Thymus (tissue), 11 donors: ENCODE results near the gene CCDC6. TPM values are rescaled to one million over a fixed set of nuclear protein-coding genes. Genes with fewer than 3 reads are reported as not detected.
"Not testable (repeated sequence)": the region's sequence is repeated elsewhere in the genome, so short reads cannot be mapped to it uniquely, and the experiment has no call there.

Experiments used
- DNase-seq, 9 donors: peaks; one replicate each; pipeline ENCODE4 v3.0.0-alpha.2; 2013; ENCODE audit warnings: low spot score in 9 of 9, low read depth in 6 of 9, missing footprints in 1 of 9
- H3K27ac ChIP-seq, 2 donors: one replicate each; pipeline ENCODE4 v1.5.1; 2013; ENCODE audit warnings: control low read depth in 1 of 2, low read depth in 1 of 2, low read length in 1 of 2, mild to moderate bottlenecking in 1 of 2, moderate library complexity in 1 of 2
- H3K27me3 ChIP-seq, 2 donors: one replicate each; pipeline ENCODE4 v1.5.1; 2013; ENCODE audit warnings: low read length in 1 of 2; ENCODE audit not compliant: control insufficient read depth in 2 of 2, insufficient read depth in 1 of 2
- H3K36me3 ChIP-seq, 2 donors: one replicate each; pipeline ENCODE4 v1.5.1; 2013; ENCODE audit warnings: low read length in 1 of 2, mild to moderate bottlenecking in 1 of 2, moderate library complexity in 1 of 2; ENCODE audit not compliant: control insufficient read depth in 2 of 2, insufficient read depth in 2 of 2
- H3K4me1 ChIP-seq, 2 donors: one replicate each; pipeline ENCODE4 v1.5.1; 2013; ENCODE audit warnings: low read length in 2 of 2; ENCODE audit not compliant: control insufficient read depth in 2 of 2, insufficient read depth in 2 of 2
- H3K4me3 ChIP-seq, 2 donors: one replicate each; pipeline ENCODE4 v1.5.1; 2013; ENCODE audit warnings: low read length in 2 of 2, control low read depth in 1 of 2, mild to moderate bottlenecking in 1 of 2
- H3K9me3 ChIP-seq, 2 donors: one replicate each; pipeline ENCODE4 v1.5.1; 2013; ENCODE audit warnings: low read length in 1 of 2, mild to moderate bottlenecking in 1 of 2; ENCODE audit not compliant: control insufficient read depth in 2 of 2, insufficient read depth in 1 of 2
- WGBS: extraction: QIAGEN DNeasy Blood & Tissue Kit; methylation state at CpG from one replicate; pipeline ENCODE4 v1.1.7; 2013; 5-methylcytosine and 5-hydroxymethylcytosine counted together
- polyA plus RNA-seq: library from polyadenylated mRNA; stranded (reverse); fragments of 200-250 nt; gene quantifications from one replicate; pipeline ENCODE4 v1.2.3, GENCODE V29; 2013
- total RNA-seq: library from RNA; stranded (reverse); fragments of 120-200 nt; gene quantifications from one replicate; pipeline ENCODE4 v1.2.4, GENCODE V29; 2013
- donor health status: healthy.

The CCDC6 gene
- total and polyA plus RNA-seq, 2 donors = 9.3 to 19.9 TPM

DNA sequence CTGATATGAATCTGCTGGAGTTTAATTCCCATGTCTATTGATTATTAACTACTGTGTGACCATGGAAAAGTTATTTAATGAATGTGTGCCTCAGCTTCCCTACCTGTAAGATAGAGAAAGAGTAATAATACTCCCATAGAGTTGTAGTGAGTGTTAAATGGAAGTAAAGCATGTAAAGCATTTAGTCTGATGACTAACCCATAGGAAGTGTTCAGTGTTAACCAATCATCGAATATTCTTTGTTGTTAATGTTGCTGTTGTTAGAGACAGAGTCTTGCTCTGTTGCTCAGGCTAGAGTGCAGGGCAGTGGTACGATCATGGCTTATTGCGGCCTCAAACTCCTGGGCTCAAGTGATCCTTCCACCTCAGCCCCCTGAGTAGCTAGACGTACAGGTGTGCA is 36.2 kb upstream of the CCDC6 start:
- Histone ChIP-seq H3K36me3 (no peaks in the 10 kb centered on the region), H3K4me3 (no peak overlapping the region), H3K4me1 (no peaks in the 10 kb centered on the region), H3K27me3 (no peaks in the 10 kb centered on the region), H3K27ac (no peak overlapping the region), H3K9me3 (no peaks in the 10 kb centered on the region)
- WGBS = 96% methylated on average over 4 of the region's 4 CpGs
- DNase-seq = no peak

DNA sequence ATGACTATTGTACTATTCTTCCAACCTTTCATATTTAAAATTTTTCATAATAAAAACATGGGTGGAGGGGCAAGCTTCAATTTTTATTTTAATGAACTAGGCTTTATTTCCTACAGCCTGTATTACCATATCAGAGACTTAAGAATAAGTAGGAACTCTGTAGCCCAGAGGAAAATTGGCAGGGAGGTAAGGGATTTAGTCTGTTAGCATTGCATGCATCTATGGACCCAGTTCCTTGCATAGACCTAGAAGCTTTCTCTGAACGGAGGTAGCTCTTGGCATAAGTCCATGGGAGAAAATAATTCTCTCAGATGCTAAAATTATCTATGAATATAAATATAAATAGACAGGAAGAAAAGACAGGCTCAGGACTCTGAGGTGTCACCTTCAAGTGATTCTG is 31.4 kb upstream of the CCDC6 start:
- WGBS = 93% methylated on average over 1 of the region's 1 CpG

GRCh38 chr10:59934701-59935100 is 28.3 kb upstream of the CCDC6 start:
- 23% methylated on average over 2 of the region's 2 CpGs for WGBS
- no peaks in the 10 kb centered on the region for H3K4me1 ChIP-seq
- no peaks in the 10 kb centered on the region for H3K36me3 ChIP-seq
- no peak for DNase-seq
- H3K9me3 ChIP-seq = no peaks in the 10 kb centered on the region
- no peak overlapping the region for H3K27ac ChIP-seq
- H3K27me3 ChIP-seq = no peaks in the 10 kb centered on the region
- H3K4me3 ChIP-seq = no peak overlapping the region

More for the DNA sequence above, 31.4 kb upstream of the CCDC6 start:
- no peaks in the 10 kb centered on the region for H3K27me3 ChIP-seq
- H3K9me3 ChIP-seq = no peaks in the 10 kb centered on the region
- no peaks in the 10 kb centered on the region for H3K4me1 ChIP-seq
- H3K27ac ChIP-seq = no peak overlapping the region
- no peak overlapping the region for H3K4me3 ChIP-seq
- no peak for DNase-seq
- no peaks in the 10 kb centered on the region for H3K36me3 ChIP-seq

DNA sequence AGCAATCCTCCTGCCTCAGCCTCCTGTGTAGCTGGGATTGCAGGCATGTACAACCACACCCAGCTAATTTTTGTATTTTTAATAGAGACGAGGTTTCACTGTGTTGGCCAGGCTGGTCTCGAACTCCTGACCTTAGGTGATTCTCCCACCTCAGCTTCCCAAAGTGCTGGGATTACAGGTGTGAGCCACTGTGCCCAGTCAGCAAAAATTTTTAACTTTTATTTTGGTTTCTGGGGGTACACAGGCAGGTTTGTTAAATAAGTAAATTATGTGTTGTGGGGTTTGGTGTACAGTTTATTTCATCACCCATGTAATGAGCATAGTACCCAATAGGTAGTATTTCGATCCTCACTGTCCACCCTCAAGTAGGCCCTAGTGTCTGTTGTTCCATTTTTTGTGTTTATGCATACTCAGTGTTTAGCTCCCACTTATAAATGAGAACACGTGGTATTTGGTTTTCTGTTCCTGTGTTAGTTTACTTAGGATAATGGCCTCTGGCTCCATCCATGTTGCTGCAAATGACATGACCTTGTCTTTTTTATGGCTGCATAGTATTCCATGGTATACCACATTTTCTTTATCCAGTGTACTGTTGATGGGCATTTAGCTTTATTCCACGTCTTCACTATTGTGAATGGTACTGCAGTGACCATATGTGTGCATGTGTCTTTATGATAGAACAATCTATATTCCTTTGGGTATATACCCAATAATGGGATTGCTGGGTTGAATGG is 24.6 kb upstream of the CCDC6 start:
- not testable (repeated sequence) for H3K4me3 ChIP-seq, H3K36me3 ChIP-seq, H3K4me1 ChIP-seq, H3K27me3 ChIP-seq, H3K9me3 ChIP-seq, DNase-seq, H3K27ac ChIP-seq
- 96% methylated on average over 5 of the region's 5 CpGs for WGBS

DNA sequence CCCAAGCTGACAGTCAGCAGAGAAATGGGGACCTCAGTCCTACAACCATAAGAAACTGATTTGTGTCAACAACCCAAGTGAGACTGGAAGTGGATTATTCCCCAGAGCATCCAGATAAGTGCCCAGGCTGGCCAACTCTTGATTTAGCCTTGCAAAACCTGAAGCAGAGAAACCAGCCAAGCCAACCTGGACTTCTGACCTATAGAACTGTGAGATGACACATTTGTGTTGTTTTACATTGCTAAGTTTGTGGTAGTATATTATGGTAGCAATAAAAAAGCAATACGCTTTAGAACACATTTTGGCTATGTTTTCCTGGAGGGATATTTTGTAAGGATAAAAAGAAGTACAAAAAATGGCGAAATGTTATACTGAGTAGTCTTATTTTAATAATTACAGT is 19.7 kb upstream of the CCDC6 start:
- DNase-seq = no peak
- Histone ChIP-seq H3K27ac (no peak overlapping the region), H3K4me1 (no peaks in the 10 kb centered on the region), H3K4me3 (no peak overlapping the region), H3K27me3 (no peaks in the 10 kb centered on the region), H3K9me3 (no peaks in the 10 kb centered on the region), H3K36me3 (no peaks in the 10 kb centered on the region)
- WGBS = 97% methylated on average over 2 of the region's 2 CpGs

DNA sequence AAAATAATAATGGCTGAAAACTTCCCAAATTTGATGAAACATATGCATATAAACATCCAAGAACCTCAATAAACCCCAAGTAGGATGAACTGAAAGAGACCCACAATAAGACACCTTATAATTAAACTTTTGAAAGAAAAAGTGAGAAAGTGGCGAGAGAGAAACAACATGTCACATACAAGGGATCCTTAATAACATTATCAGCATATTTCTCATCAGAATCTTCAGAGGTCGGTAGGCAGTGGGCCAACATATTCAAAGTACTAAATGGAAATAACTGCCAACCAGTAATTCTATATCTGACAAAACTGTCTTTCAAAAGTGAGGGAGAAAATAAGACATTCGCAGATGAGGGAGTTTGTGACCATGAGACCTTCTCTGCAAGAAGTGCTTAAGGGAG is 16.6 kb upstream of the CCDC6 start:
- Histone ChIP-seq H3K4me3 (no peak overlapping the region), H3K9me3 (no peaks in the 10 kb centered on the region), H3K36me3 (no peaks in the 10 kb centered on the region), H3K4me1 (no peaks in the 10 kb centered on the region), H3K27ac (no peak overlapping the region), H3K27me3 (no peaks in the 10 kb centered on the region)
- 64% methylated on average over 3 of the region's 3 CpGs for WGBS
- no peak for DNase-seq

- H3K27ac ChIP-seq = no peak overlapping the region
- no peak overlapping the region for H3K4me3 ChIP-seq
- no peaks in the 10 kb centered on the region for H3K4me1 ChIP-seq
- DNase-seq = no peak
- H3K9me3 ChIP-seq = no peaks in the 10 kb centered on the region
- H3K27me3 ChIP-seq = no peaks in the 10 kb centered on the region
- no peaks in the 10 kb centered on the region for H3K36me3 ChIP-seq
- 94% methylated on average over 1 of the region's 1 CpG for WGBS
Measured at GRCh38 chr10:59917922-59918321, 11.6 kb upstream of the CCDC6 start.

DNA sequence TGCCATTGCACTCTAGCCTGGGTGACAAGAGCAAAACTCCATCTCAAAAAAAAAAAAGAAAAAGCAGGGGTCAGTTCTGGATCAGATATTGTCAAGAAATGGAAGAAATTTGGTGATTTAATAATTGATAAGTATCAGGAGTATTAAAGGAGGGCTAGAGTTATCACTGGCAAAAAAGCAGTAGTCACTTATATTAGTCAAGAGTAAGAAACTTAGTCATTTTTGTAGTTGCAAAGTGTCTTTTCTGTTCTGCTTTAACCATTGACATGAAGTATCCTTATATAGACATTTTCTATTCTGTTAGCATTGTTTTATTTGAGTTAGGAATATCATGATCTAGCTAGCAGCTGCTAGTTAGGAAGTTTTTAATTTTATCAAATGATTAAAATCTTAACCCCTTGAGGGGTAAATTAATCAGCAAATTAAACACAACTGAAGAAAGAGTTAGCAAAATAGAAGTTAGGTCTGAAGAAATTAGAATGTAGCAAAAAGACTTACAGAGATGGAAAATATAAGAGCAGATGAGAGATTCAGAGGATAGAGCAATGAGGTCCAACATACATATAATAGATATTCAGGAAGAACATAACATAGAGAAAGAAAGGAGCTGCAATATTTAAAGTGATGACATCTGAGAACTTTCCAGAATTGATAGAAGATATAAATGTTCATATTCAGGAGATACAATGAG is 7.3 kb upstream of the CCDC6 start:
- no peaks in the 10 kb centered on the region for H3K9me3 ChIP-seq
- H3K4me3 ChIP-seq = no peak overlapping the region
- no peaks in the 10 kb centered on the region for H3K27me3 ChIP-seq
- no peak for DNase-seq
- H3K36me3 ChIP-seq = no peaks in the 10 kb centered on the region
- H3K27ac ChIP-seq = no peak overlapping the region
- no peaks in the 10 kb centered on the region for H3K4me1 ChIP-seq

GRCh38 chr10:59910867-59911266 is 4.5 kb upstream of the CCDC6 start:
- peaks cover 6 to 8% of the 10 kb centered on the region in 2 donors for H3K4me1 ChIP-seq
- DNase-seq = no peak
- H3K4me3 ChIP-seq = no peak overlapping the region
- WGBS = 89% methylated on average over 5 of the region's 5 CpGs
- no peaks in the 10 kb centered on the region for H3K36me3 ChIP-seq
- no peak overlapping the region for H3K27ac ChIP-seq
- no peaks in the 10 kb centered on the region for H3K9me3 ChIP-seq
- no peaks in the 10 kb centered on the region for H3K27me3 ChIP-seq
